Activated CD8-positive, alpha-beta memory T cell treated with anti-CD3 and anti-CD28 coated beads, Interleukin-2, amount 50 U/mL, for 1 hour (primary cell): Measurements from ENCODE around the gene MMP23B.
"Not testable (repeated sequence)": the region's sequence is repeated elsewhere in the genome, so short reads cannot be mapped to it uniquely, and the experiment has no call there.

Source experiments
- DNase-seq: peaks from one replicate; pipeline ENCODE4 v3.0.0-alpha.2; 2020; ENCODE audit errors: extremely low read depth

MMP23B gene

GRCh38 chr1:1631782-1632420 lies at the start of gene MMP23B:
TSS of gene MMP23B (plus strand) at chr1:1632173. CDS start at chr1:1632219, 46 bp downstream.
- DNase-seq, result no peak

GRCh38 chr1:1582585-1583346 lies 49.2 kb upstream of the MMP23B start:
- DNase-seq, result no peak

- no peak for DNase-seq
These were observed 48.5 kb upstream of the MMP23B start for GRCh38 chr1:1583347-1584010.

GRCh38 chr1:1591452-1591851 lies 40.5 kb upstream of the MMP23B start:
- no peak for DNase-seq

GRCh38 chr1:1593834-1594601 lies 38.0 kb upstream of the MMP23B start:
- no peak for DNase-seq

GRCh38 chr1:1594602-1595260 lies 37.2 kb upstream of the MMP23B start:
- DNase-seq, result no peak

- not testable (repeated sequence) for DNase-seq
These were observed 36.6 kb upstream of the MMP23B start for GRCh38 chr1:1595341-1595740.

GRCh38 chr1:1596493-1597274 lies 35.3 kb upstream of the MMP23B start:
- DNase-seq, result no peak

- DNase-seq, result no peak
These were observed 34.6 kb upstream of the MMP23B start for GRCh38 chr1:1597275-1597930.

- no peak for DNase-seq
These were observed 33.8 kb upstream of the MMP23B start for GRCh38 chr1:1598051-1598719.

- no peak for DNase-seq
These were observed 33.3 kb upstream of the MMP23B start for GRCh38 chr1:1598720-1599029.

GRCh38 chr1:1599030-1599934 lies 32.7 kb upstream of the MMP23B start:
- DNase-seq, result no peak

- no peak for DNase-seq
These were observed 31.8 kb upstream of the MMP23B start, which contains the start of gene FNDC10 for GRCh38 chr1:1599935-1600860. TSS of gene FNDC10 (minus strand) at chr1:1600135. CDS start at chr1:1600015, 120 bp downstream.

- no peak for DNase-seq
These were observed 31.0 kb upstream of the MMP23B start for GRCh38 chr1:1600861-1601563.

GRCh38 chr1:1601564-1602303 lies 30.2 kb upstream of the MMP23B start:
- no peak for DNase-seq

GRCh38 chr1:1602304-1602967 lies 29.5 kb upstream of the MMP23B start:
- no peak for DNase-seq
